Pons (tissue), 1 donor: ENCODE data around the gene ADD2.
A peak's percentile ranks its signal among the peaks of the same experiment; 100 is the strongest.

Source experiments
- DNase-seq: peaks from one replicate; pipeline ENCODE4 v3.0.0-alpha.2; 2016; ENCODE audit warnings: low spot score

The ADD2 gene

GRCh38 chr2:70673041-70673647, 94.9 kb downstream of the ADD2 start:
- no peak for DNase-seq

GRCh38 chr2:70671092-70671675, 96.8 kb downstream of the ADD2 start:
- no peak for DNase-seq

- DNase-seq = no peak
Measured at GRCh38 chr2:70670626-70671025, 97.4 kb downstream of the ADD2 start.

GRCh38 chr2:70670202-70670601, 97.8 kb downstream of the ADD2 start:
- no peak for DNase-seq

- DNase-seq = no peak
Measured at GRCh38 chr2:70668911-70669310, 99.1 kb downstream of the ADD2 start.

- DNase-seq = peak; percentile 77
Measured at GRCh38 chr2:70668432-70668831, 99.6 kb downstream of the ADD2 start.

- no peak for DNase-seq
Measured at GRCh38 chr2:70664525-70664924, 103.5 kb downstream of the ADD2 start.

GRCh38 chr2:70663411-70663810, 104.6 kb downstream of the ADD2 start:
- DNase-seq = no peak

- DNase-seq = no peak
Measured at GRCh38 chr2:70659551-70659950, 108.4 kb downstream of the ADD2 start.

GRCh38 chr2:70658476-70658875, 109.5 kb downstream of the ADD2 start:
- no peak for DNase-seq

GRCh38 chr2:70657246-70657645, 110.8 kb downstream of the ADD2 start:
- DNase-seq = no peak

GRCh38 chr2:70656421-70657010, 111.5 kb downstream of the ADD2 start:
- DNase-seq = no peak

GRCh38 chr2:70655786-70656185, 112.2 kb downstream of the ADD2 start:
- no peak for DNase-seq

- peak; percentile 36 for DNase-seq
Measured at GRCh38 chr2:70655211-70655610, 112.8 kb downstream of the ADD2 start.

- DNase-seq = no peak
Measured at GRCh38 chr2:70651727-70652126, 116.3 kb downstream of the ADD2 start.

GRCh38 chr2:70651014-70651413, 117.0 kb downstream of the ADD2 start:
- DNase-seq = no peak

GRCh38 chr2:70648961-70649360, 119.0 kb downstream of the ADD2 start:
- no peak for DNase-seq

GRCh38 chr2:70647873-70648481, 120.0 kb downstream of the ADD2 start:
- DNase-seq = peak; percentile 55

GRCh38 chr2:70646420-70646818, 121.6 kb downstream of the ADD2 start:
- no peak for DNase-seq

- no peak for DNase-seq
Measured at GRCh38 chr2:70645733-70646419, 122.1 kb downstream of the ADD2 start.

GRCh38 chr2:70643715-70644114, 124.3 kb downstream of the ADD2 start:
- no peak for DNase-seq

- no peak for DNase-seq
Measured at GRCh38 chr2:70641263-70641784, 126.7 kb downstream of the ADD2 start.
